Measurements from ENCODE around the gene LRRTM1. TPM values are rescaled to one million over a fixed set of nuclear protein-coding genes. Genes with fewer than 3 reads are reported as not detected.

The LRRTM1 gene
- polyA plus RNA-seq, 1 of the 3 experiments (the other 2 are of a cell fraction): 1.6 TPM

DNA sequence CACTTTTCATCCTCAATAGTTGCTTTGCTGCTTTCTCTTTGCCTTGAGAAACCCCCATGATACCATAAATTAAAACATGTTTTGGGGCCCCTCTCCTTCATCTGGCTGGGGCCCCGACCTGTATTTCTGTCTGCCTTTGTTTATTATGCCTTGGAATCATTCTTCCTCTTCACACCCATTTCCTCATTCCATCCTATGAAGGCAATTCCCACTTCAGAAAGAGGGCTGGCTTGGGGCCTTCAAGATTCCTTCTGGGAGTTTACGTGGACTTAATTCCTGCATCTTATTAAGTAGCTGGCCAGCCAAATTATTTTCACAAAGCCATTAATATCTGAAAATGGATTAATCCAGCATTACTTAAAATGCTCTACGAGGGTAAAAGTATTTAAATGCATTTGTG is 6.8 kb upstream of the LRRTM1 start:
- H3K27ac ChIP-seq (ENCODE audit: low read depth in 2 of 2, low read length in 1 of 2): no peak overlapping the region
- no peaks in the 10 kb centered on the region for H3F3A ChIP-seq (replicated peaks; ENCODE audit: insufficient read depth)
- no peak overlapping the region for H2AFZ ChIP-seq (ENCODE audit: low read depth)
- H3K4me1 ChIP-seq (ENCODE audit: control insufficient read depth in 1 of 2, insufficient read depth in 2 of 2, low read depth in 1 of 2, low read length in 1 of 2): no peaks in the 10 kb centered on the region
- no peaks in the 10 kb centered on the region for H3K79me2 ChIP-seq (ENCODE audit: insufficient read depth)
- CTCF ChIA-PET: no interaction called here
- no peaks in the 10 kb centered on the region for H3K36me3 ChIP-seq (replicated peaks in 1 of 2; ENCODE audit: control insufficient read depth in 1 of 2, insufficient read depth in 2 of 2, low read length in 1 of 2)
- no peaks in the 10 kb centered on the region for H3K9me3 ChIP-seq
- H3K4me2 ChIP-seq: no peak overlapping the region
- WGBS (ENCODE audit: low lambda C conversion rate): 29% methylated on average over 3 of the region's 3 CpGs
- TF ChIP-seq CHD2 (IDR thresholded peaks at IDR 0.05; ENCODE audit: low read length, partially characterized antibody): no peak
- TF ChIP-seq FOXJ3 (CRISPR knock-in tag; IDR thresholded peaks at IDR 0.05): no peak
- no peak for TF ChIP-seq POLR2AphosphoS5 (IDR thresholded peaks at IDR 0.05; ENCODE audit: low read depth, low read length)
- TF ChIP-seq, protein P1, sequence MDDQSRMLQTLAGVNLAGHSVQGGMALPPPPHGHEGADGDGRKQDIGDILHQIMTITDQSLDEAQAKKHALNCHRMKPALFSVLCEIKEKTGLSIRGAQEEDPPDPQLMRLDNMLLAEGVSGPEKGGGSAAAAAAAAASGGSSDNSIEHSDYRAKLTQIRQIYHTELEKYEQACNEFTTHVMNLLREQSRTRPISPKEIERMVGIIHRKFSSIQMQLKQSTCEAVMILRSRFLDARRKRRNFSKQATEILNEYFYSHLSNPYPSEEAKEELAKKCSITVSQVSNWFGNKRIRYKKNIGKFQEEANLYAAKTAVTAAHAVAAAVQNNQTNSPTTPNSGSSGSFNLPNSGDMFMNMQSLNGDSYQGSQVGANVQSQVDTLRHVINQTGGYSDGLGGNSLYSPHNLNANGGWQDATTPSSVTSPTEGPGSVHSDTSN (IDR thresholded peaks at IDR 0.05): no peak
- TF ChIP-seq RXRA (IDR thresholded peaks at IDR 0.05; ENCODE audit: borderline replicate concordance, low read depth): no peak
- no peak for TF ChIP-seq ELF1 (IDR thresholded peaks at IDR 0.05)
- TF ChIP-seq SMC3 (IDR thresholded peaks at IDR 0.05; ENCODE audit: low read depth, low read length): no peak
- TF ChIP-seq NRF1 (IDR thresholded peaks at IDR 0.05; ENCODE audit: low read depth, low read length): no peak
- TF ChIP-seq, protein P2, sequence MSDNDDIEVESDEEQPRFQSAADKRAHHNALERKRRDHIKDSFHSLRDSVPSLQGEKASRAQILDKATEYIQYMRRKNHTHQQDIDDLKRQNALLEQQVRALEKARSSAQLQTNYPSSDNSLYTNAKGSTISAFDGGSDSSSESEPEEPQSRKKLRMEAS (IDR thresholded peaks at IDR 0.05; ENCODE audit: low read depth): no peak
- TF ChIP-seq JUND (IDR thresholded peaks at IDR 0.05): no peak
- TF ChIP-seq, protein P3, sequence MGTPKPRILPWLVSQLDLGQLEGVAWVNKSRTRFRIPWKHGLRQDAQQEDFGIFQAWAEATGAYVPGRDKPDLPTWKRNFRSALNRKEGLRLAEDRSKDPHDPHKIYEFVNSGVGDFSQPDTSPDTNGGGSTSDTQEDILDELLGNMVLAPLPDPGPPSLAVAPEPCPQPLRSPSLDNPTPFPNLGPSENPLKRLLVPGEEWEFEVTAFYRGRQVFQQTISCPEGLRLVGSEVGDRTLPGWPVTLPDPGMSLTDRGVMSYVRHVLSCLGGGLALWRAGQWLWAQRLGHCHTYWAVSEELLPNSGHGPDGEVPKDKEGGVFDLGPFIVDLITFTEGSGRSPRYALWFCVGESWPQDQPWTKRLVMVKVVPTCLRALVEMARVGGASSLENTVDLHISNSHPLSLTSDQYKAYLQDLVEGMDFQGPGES (IDR thresholded peaks at IDR 0.05; ENCODE audit: low read depth, low read length): no peak
- no peak for TF ChIP-seq USF2 (IDR thresholded peaks at IDR 0.05; ENCODE audit: borderline replicate concordance, low read depth, low read length)
- no peak for TF ChIP-seq NFIC (IDR thresholded peaks at IDR 0.05; ENCODE audit: borderline replicate concordance)
- TF ChIP-seq FOSL2 (IDR thresholded peaks at IDR 0.05; ENCODE audit: borderline replicate concordance, low read depth): no peak
- TF ChIP-seq TEAD4 (IDR thresholded peaks at IDR 0.05; ENCODE audit: borderline replicate concordance, insufficient read depth): no peak
- no peak for TF ChIP-seq EZH2phosphoT487 (IDR thresholded peaks at IDR 0.05; ENCODE audit: borderline replicate concordance, low read depth)
- no peaks in the 10 kb centered on the region for H3K9me2 ChIP-seq
- POLR2A ChIA-PET: no interaction called here
- H3K9ac ChIP-seq: no peak overlapping the region
- H4K20me1 ChIP-seq (ENCODE audit: insufficient read depth): no peaks in the 10 kb centered on the region
- no peak overlapping the region for H3K4me3 ChIP-seq (ENCODE audit: low read depth in 2 of 2, low read length in 1 of 2)
- no peaks in the 10 kb centered on the region for H3K27me3 ChIP-seq (ENCODE audit: insufficient read depth)
- DNase-seq: no peak

All from SK-N-SH (cell line).